SKM-1 treated with dmso at 0.1 percent for 144 hours (cell line): Measurements from ENCODE around the gene NAA50.
A peak's percentile ranks its signal among the peaks of the same experiment; 100 is the strongest.

ENCODE experiments used
- DNase-seq: peaks from one replicate; lab custom pipeline; 2025; ENCODE audit not compliant: unreplicated experiment; lab: John Stamatoyannopoulos, UW

Gene NAA50

GRCh38 chr3:113743006-113743630, 2.9 kb downstream of the NAA50 start:
- no peak for DNase-seq

GRCh38 chr3:113741620-113742019, 4.4 kb downstream of the NAA50 start:
- DNase-seq = no peak

- no peak for DNase-seq
These were observed 5.0 kb downstream of the NAA50 start for GRCh38 chr3:113741086-113741485.

GRCh38 chr3:113736548-113737089, 9.4 kb downstream of the NAA50 start:
- peak; percentile 53 for DNase-seq

GRCh38 chr3:113731694-113732093, 14.4 kb downstream of the NAA50 start:
- no peak for DNase-seq

- DNase-seq = no peak
These were observed 15.5 kb downstream of the NAA50 start for GRCh38 chr3:113730550-113730949.

- DNase-seq = no peak
These were observed 17.4 kb downstream of the NAA50 start for GRCh38 chr3:113728661-113729060.

- DNase-seq = peak; percentile 5
These were observed 24.4 kb downstream of the NAA50 start for GRCh38 chr3:113721636-113722035.

GRCh38 chr3:113719758-113720157, 26.3 kb downstream of the NAA50 start:
- no peak for DNase-seq

- no peak for DNase-seq
These were observed 26.8 kb downstream of the NAA50 start for GRCh38 chr3:113719294-113719693.

GRCh38 chr3:113717818-113718217, 28.2 kb downstream of the NAA50 start:
- DNase-seq = no peak

GRCh38 chr3:113717308-113717707, 28.7 kb downstream of the NAA50 start:
- no peak for DNase-seq

- no peak for DNase-seq
These were observed 31.3 kb downstream of the NAA50 start for GRCh38 chr3:113714702-113715101.

- no peak for DNase-seq
These were observed 33.9 kb downstream of the NAA50 start for GRCh38 chr3:113712129-113712528.

GRCh38 chr3:113707835-113708234, 38.2 kb downstream of the NAA50 start:
- DNase-seq = no peak

- no peak for DNase-seq
These were observed 47.1 kb downstream of the NAA50 start for GRCh38 chr3:113698956-113699355.

- no peak for DNase-seq
These were observed 47.8 kb downstream of the NAA50 start for GRCh38 chr3:113698213-113698742.

GRCh38 chr3:113697500-113698090, 48.5 kb downstream of the NAA50 start:
- no peak for DNase-seq

GRCh38 chr3:113696658-113697499, 49.2 kb downstream of the NAA50 start:
- peak; percentile 99 for DNase-seq

GRCh38 chr3:113695786-113696645, 50.0 kb downstream of the NAA50 start, which contains the start of gene USF3:
Gene USF3 (minus strand): TSS chr3:113696642. CDS start chr3:113674878, 21,764 bp downstream.
- peak; percentile 52 for DNase-seq

GRCh38 chr3:113695431-113695785, 50.6 kb downstream of the NAA50 start:
- DNase-seq = no peak
